C4-2B (cell line): ENCODE results near the gene PRKG1.
"Not testable (repeated sequence)": the region's sequence is repeated elsewhere in the genome, so short reads cannot be mapped to it uniquely, and the experiment has no call there.

ENCODE experiments used
- H3K27ac ChIP-seq: fragments of 450-650 bp; 2 replicates; pipeline ENCODE4 v1.5.1; 2017
- CTCF ChIP-seq: fragments of 450-650 bp; conservative IDR thresholded peaks from 2 replicates; pipeline ENCODE4 v1.5.1; 2017; ENCODE audit warnings: mild to moderate bottlenecking
- ZFX ChIP-seq: fragments of 450-650 bp; IDR thresholded peaks from 2 replicates; pipeline ENCODE4 v1.6.1; 2017

PRKG1 gene

DNA sequence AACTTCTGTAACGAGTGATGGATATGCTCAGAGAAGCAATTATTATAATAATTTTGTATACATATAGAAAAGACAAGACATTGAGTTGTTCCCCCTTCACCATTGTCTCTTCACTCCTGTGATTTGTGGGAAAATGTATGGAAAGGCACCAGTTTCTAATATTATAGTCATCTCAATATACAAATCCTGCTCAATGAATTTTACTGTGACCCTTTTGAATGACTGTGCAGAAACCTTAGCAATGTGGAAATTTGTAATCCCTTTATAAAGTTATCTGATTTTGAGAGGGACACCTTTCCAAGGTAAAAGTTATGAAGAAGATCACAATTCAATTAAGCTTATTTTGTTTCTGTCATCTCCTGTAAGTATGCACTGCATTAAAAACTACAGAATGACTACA lies 1165.5 kb downstream of the PRKG1 start:
- TF ChIP-seq CTCF (no peak), ZFX (no peak)
- no peak overlapping the region for H3K27ac ChIP-seq

GRCh38 chr10:52245547-52245946 lies 1171.3 kb downstream of the PRKG1 start:
- H3K27ac ChIP-seq, result no peak overlapping the region
- TF ChIP-seq CTCF (no peak), ZFX (no peak)

GRCh38 chr10:52247929-52248328 lies 1173.6 kb downstream of the PRKG1 start:
- not testable (repeated sequence) for H3K27ac ChIP-seq

- no peak overlapping the region for H3K27ac ChIP-seq
- TF ChIP-seq CTCF (no peak), ZFX (no peak)
Observed at GRCh38 chr10:52248697-52249306, 1174.5 kb downstream of the PRKG1 start.

DNA sequence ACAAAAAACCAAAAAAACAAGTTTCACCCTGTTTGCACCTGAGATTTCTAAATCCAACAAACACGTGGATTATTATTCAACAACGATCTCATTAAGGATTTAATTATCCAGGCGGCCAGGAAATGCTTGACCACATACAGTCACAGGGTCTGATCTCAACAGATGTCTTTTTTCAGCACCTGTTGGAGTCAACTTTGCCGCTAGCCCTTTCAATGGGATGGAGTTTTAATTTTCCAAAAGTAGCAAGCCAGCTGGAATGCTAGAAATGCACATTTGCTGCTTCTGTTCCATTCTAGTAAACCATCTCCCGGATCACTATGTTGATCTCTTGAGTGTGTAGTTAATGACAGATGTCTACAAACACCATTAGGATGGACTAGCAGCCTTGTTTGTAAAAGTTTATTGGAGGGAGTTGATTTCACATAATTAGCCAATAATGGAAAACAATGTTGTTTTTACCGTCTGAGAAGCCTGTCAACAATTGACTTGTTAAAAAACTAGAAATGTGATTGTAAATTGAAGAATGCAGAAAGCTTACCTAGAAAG lies 1175.6 kb downstream of the PRKG1 start:
- TF ChIP-seq CTCF, result no peak
- TF ChIP-seq ZFX, result no peak
- no peak overlapping the region for H3K27ac ChIP-seq

GRCh38 chr10:52250510-52250909 lies 1176.2 kb downstream of the PRKG1 start:
- H3K27ac ChIP-seq, result no peak overlapping the region
- TF ChIP-seq CTCF, result no peak
- TF ChIP-seq ZFX, result no peak

DNA sequence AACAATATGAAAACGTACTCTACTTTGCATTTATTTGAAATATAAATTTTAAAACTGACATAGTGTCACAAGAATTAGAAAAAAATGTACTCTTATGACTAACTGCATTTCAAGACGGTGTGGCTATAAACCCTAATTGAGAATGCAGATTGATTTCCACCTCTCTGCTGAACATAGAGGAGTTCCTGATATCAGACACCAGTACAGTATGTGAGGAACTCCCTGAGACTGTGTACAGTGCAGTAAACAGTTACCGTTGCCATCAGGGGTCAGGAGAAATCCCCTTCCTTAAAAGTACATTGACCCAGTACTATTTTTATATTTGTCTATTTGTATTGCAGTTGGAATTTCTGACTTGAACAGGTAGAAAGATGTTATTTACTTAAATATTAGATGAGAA lies 1178.0 kb downstream of the PRKG1 start:
- H3K27ac ChIP-seq, result no peak overlapping the region
- TF ChIP-seq ZFX (no peak), CTCF (no peak)
